H1 (cell line): ENCODE measurements around the gene EXOC1L. TPM values are rescaled to one million over a fixed set of nuclear protein-coding genes. Genes with fewer than 3 reads are reported as not detected.
A peak's percentile ranks its signal among the peaks of the same experiment; 100 is the strongest.

Source experiments
- CTCF ChIA-PET: fragments of 300-600 bp; sonication (Branson Sonifier 250); formaldehyde crosslinking; loops from one replicate; lab custom pipeline; 2021; ENCODE audit not compliant: partially characterized antibody; lab: Charles Lee
- POLR2A ChIA-PET: fragments of 300-600 bp; sonication (Branson Sonifier 250); formaldehyde crosslinking; loops from one replicate; lab custom pipeline; 2021; ENCODE audit warnings: inconsistent platforms; ENCODE audit not compliant: partially characterized antibody; lab: Charles Lee
- DNase-seq, 2 experiments: peaks; one replicate each; pipeline versions ENCODE4 v3.0.0 to v3.0.0-alpha.2; 2010 to 2022; ENCODE audit warnings: low spot score in 2 of 2, low read depth in 1 of 2, mixed read lengths in 1 of 2
- FAIRE-seq: peaks from 2 replicates; lab custom pipeline; 2011; peaks lifted over from hg19 to GRCh38; lab: Jason Lieb, UNC
- H2AFZ ChIP-seq: 2 replicates; pipeline ENCODE4 v1.8.1; 2012; ENCODE audit warnings: low read length, inconsistent platforms
- H2AK5ac ChIP-seq: 2 replicates; pipeline ENCODE4 v1.6.1; 2013; ENCODE audit warnings: low read depth, low read length
- H2BK120ac ChIP-seq: replicated peaks from 2 replicates; pipeline ENCODE3; 2013; ENCODE audit warnings: low read depth, low read length, inconsistent platforms
- H2BK12ac ChIP-seq: 2 replicates; pipeline ENCODE4 v1.6.1; 2013; ENCODE audit warnings: low read depth, low read length
- H2BK15ac ChIP-seq: 2 replicates; pipeline ENCODE4 v1.6.1; 2013; ENCODE audit warnings: low read length
- H2BK20ac ChIP-seq: 2 replicates; pipeline ENCODE4 v1.6.1; 2013; ENCODE audit warnings: low read length
- H2BK5ac ChIP-seq: 2 replicates; pipeline ENCODE4 v1.6.1; 2013; ENCODE audit warnings: low read depth, low read length
- H3K14ac ChIP-seq: 2 replicates; pipeline ENCODE4 v1.6.1; 2013; ENCODE audit warnings: inconsistent platforms; ENCODE audit not compliant: insufficient read length
- H3K18ac ChIP-seq: 2 replicates; pipeline ENCODE4 v1.6.1; 2013; ENCODE audit warnings: low read length; ENCODE audit errors: extremely low read depth
- H3K23ac ChIP-seq: 2 replicates; pipeline ENCODE4 v1.6.1; 2013; ENCODE audit warnings: inconsistent platforms; ENCODE audit not compliant: insufficient read length
- H3K23me2 ChIP-seq: 2 replicates; pipeline ENCODE4 v1.6.1; 2013; ENCODE audit warnings: low read depth, low read length
- H3K27ac ChIP-seq: 2 replicates; pipeline ENCODE4 v1.6.1; 2011; ENCODE audit warnings: low read depth, low read length, inconsistent platforms
- H3K27me3 ChIP-seq, 4 experiments: replicated peaks in 1 of 4; 1 replicate in 1 of 4; 2 replicates in 3 of 4; pipeline versions ENCODE4 v1.6.1 to v1.8.1; 2011 to 2013; ENCODE audit warnings: low read length in 3 of 4, mild to moderate bottlenecking in 3 of 4, inconsistent platforms in 2 of 4, mixed read lengths in 2 of 4, moderate library complexity in 1 of 4; ENCODE audit not compliant: control insufficient read depth in 3 of 4, insufficient read depth in 3 of 4; ENCODE audit errors: extremely low read depth in 1 of 4
- H3K36me3 ChIP-seq, 4 experiments: 2 replicates each; pipeline versions ENCODE4 v1.6.1 to v1.8.1; 2011 to 2013; ENCODE audit warnings: mild to moderate bottlenecking in 4 of 4, low read length in 3 of 4, moderate library complexity in 2 of 4, control low read depth in 1 of 4, inconsistent platforms in 1 of 4; ENCODE audit not compliant: insufficient read depth in 4 of 4, control insufficient read depth in 2 of 4
- H3K4ac ChIP-seq: replicated peaks from 2 replicates; pipeline ENCODE3; 2013; ENCODE audit warnings: low read length, low read depth, mixed read lengths, inconsistent platforms; ENCODE audit not compliant: insufficient read length
- H3K4me1 ChIP-seq, 4 experiments: replicated peaks in 1 of 4; 1 replicate in 1 of 4; 2 replicates in 3 of 4; pipeline versions ENCODE4 v1.6.1 to v1.8.1; 2011 to 2013; ENCODE audit warnings: low read length in 3 of 4, inconsistent platforms in 2 of 4, mixed read lengths in 1 of 4; ENCODE audit not compliant: insufficient read depth in 4 of 4, control insufficient read depth in 3 of 4
- H3K4me2 ChIP-seq, 2 experiments: 2 replicates each; pipeline versions ENCODE4 v1.6.1 to v1.8.1; 2011 to 2013; ENCODE audit warnings: low read depth in 2 of 2, low read length in 2 of 2, control low read depth in 1 of 2, inconsistent platforms in 1 of 2, mild to moderate bottlenecking in 1 of 2; ENCODE audit not compliant: insufficient read depth in 1 of 2
- H3K4me3 ChIP-seq, 4 experiments: fragments of 200-600, 300-600 bp in 1 of 4; sonication (generic), shearing (Covaris generic), sonication (Bioruptor Twin) in 1 of 4; 2 replicates each; pipeline versions ENCODE4 v1.5.1 to v1.8.1; 2011 to 2016; ENCODE audit warnings: low read length in 4 of 4, low read depth in 3 of 4, control low read depth in 2 of 4, inconsistent platforms in 2 of 4, mild to moderate bottlenecking in 2 of 4, mixed read lengths in 1 of 4, moderate library complexity in 1 of 4; ENCODE audit not compliant: insufficient read depth in 2 of 4; ENCODE audit errors: extremely low read depth in 1 of 4
- H3K56ac ChIP-seq: replicated peaks from 2 replicates; pipeline ENCODE3; 2013; ENCODE audit warnings: low read depth, mild to moderate bottlenecking, mixed read lengths, low read length, inconsistent platforms; ENCODE audit not compliant: insufficient read length
- H3K79me1 ChIP-seq: 2 replicates; pipeline ENCODE4 v1.6.1; 2013; ENCODE audit warnings: low read depth, low read length, control low read depth
- H3K79me2 ChIP-seq, 2 experiments: 2 replicates each; pipeline versions ENCODE4 v1.6.1 to v1.8.1; 2012 to 2013; ENCODE audit warnings: low read length in 2 of 2, mild to moderate bottlenecking in 2 of 2, inconsistent platforms in 1 of 2; ENCODE audit not compliant: insufficient read depth in 2 of 2, control insufficient read depth in 1 of 2
- H3K9ac ChIP-seq, 4 experiments: replicated peaks in 1 of 4; 1 replicate in 1 of 4; 2 replicates in 3 of 4; pipeline versions ENCODE4 v1.6.1 to v1.8.1; 2011 to 2013; ENCODE audit warnings: low read depth in 3 of 4, low read length in 3 of 4, control low read depth in 2 of 4, mild to moderate bottlenecking in 2 of 4, moderate library complexity in 2 of 4, inconsistent platforms in 1 of 4; ENCODE audit errors: extremely low read depth in 1 of 4
- H3K9me3 ChIP-seq, 2 experiments: 2 replicates each; pipeline versions ENCODE4 v1.6.1 to v1.8.1; 2012 to 2013; ENCODE audit warnings: mild to moderate bottlenecking in 2 of 2, moderate library complexity in 2 of 2, control low read depth in 1 of 2, inconsistent platforms in 1 of 2, low read depth in 1 of 2, low read length in 1 of 2, mixed read lengths in 1 of 2; ENCODE audit not compliant: insufficient read depth in 2 of 2
- H4K20me1 ChIP-seq, 2 experiments: replicated peaks in 1 of 2; 2 replicates each; pipeline versions ENCODE3 to v1.8.1; 2011 to 2013; ENCODE audit warnings: inconsistent platforms in 2 of 2, low read length in 2 of 2, mild to moderate bottlenecking in 1 of 2; ENCODE audit not compliant: insufficient read depth in 2 of 2, control insufficient read depth in 1 of 2
- H4K5ac ChIP-seq: 2 replicates; pipeline ENCODE4 v1.6.1; 2013; ENCODE audit warnings: low read length, low read depth, mixed read lengths, inconsistent platforms; ENCODE audit not compliant: insufficient read length
- H4K8ac ChIP-seq: 2 replicates; pipeline ENCODE4 v1.8.0; 2013; ENCODE audit warnings: mild to moderate bottlenecking, moderate library complexity, low read length, inconsistent platforms; ENCODE audit not compliant: insufficient read depth; ENCODE audit errors: extremely low read depth
- H4K91ac ChIP-seq: replicated peaks from 2 replicates; pipeline ENCODE3; 2013; ENCODE audit warnings: low read length, mixed read lengths, inconsistent platforms; ENCODE audit not compliant: insufficient read length
- CREB1 ChIP-seq: IDR thresholded peaks from 2 replicates; pipeline ENCODE4 v1.6.1; 2012; ENCODE audit warnings: inconsistent platforms
- EGR1 ChIP-seq: IDR thresholded peaks from 2 replicates; pipeline ENCODE4 v1.6.1; 2011; ENCODE audit warnings: low read depth, low read length, borderline replicate concordance
- NRF1 ChIP-seq: IDR thresholded peaks from 2 replicates; pipeline ENCODE4 v1.6.1; 2011; ENCODE audit warnings: mild to moderate bottlenecking, low read depth, low read length, improper control_type of control experiment
- TBP ChIP-seq: IDR thresholded peaks from 2 replicates; pipeline ENCODE4 v1.6.1; 2011; ENCODE audit warnings: low read depth, low read length, improper control_type of control experiment
- WGBS, 2 experiments: shearing (Covaris generic) in 1 of 2; methylation state at CpG; one replicate each; pipeline versions ENCODE4 v1.1.6 to v1.1.7; 2013 to 2015; ENCODE audit warnings: low lambda C conversion rate in 2 of 2, mixed read lengths in 2 of 2, inconsistent platforms in 1 of 2, low coverage in 1 of 2, missing lambda C conversion rate in 1 of 2; ENCODE audit not compliant: insufficient replicate concordance in 2 of 2, insufficient coverage in 1 of 2, insufficient read length in 1 of 2; ENCODE audit errors: extremely low coverage in 1 of 2, missing lambda C conversion rate in 1 of 2; 5-methylcytosine and 5-hydroxymethylcytosine counted together
- polyA plus RNA-seq, 7 experiments: library from polyadenylated mRNA; depleted of rRNA in 3 of 7; stranded (reverse) in 5 of 7; unstranded in 2 of 7; fragments of >200 nt in 5 of 7; fragments of 200-250 nt in 2 of 7; gene quantifications; 1 replicate in 5 of 7; 2 replicates in 1 of 7; 4 replicates in 1 of 7; pipeline versions ENCODE4 v1.2.1 to v1.2.3, GENCODE V29; 2011 to 2013; ENCODE audit warnings: missing spikeins in 2 of 7, mixed read lengths in 2 of 7
- total RNA-seq: library from RNA; stranded (reverse); fragmentation: NEBNext Ultra II Directional; extraction: Animal tissue kit (Norgen Biotek cat#: 25700); gene quantifications from 2 replicates; pipeline ENCODE4 v1.2.1, GENCODE V29; 2021

EXOC1L gene
- total and polyA plus RNA-seq, 2 of the 8 experiments (the other 6 are each of a cell fraction or from before 2014, with no cell fraction given) = 0.08 TPM; not detected in 1

DNA sequence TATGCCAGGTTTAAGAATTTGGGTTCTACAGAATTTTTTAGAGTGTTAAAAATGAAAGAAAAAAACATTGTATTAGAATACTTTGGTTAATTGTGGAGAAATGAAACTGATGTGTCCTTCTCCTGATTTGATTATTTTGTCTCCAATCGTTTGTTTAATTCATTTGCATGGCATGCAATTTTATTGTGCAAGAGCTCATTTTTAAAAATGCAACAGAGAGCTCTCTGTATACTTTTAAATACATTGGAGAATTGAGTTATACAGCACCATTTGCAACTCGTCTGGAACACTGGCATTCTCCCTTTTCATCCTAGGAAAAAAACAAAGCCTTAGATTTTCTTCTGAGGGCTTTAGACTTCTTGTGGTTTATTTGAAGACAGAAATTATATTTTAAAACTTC, 689 bp downstream of the EXOC1L start:
- no peak overlapping the region for H3K4ac ChIP-seq
- H4K8ac ChIP-seq = no peak overlapping the region
- no peak overlapping the region for H3K56ac ChIP-seq
- no peak overlapping the region for H2AK5ac ChIP-seq
- no peaks in the 10 kb centered on the region for H3K79me1 ChIP-seq
- peaks cover 0 to 3% (median 1%) of the 10 kb centered on the region in 4 experiments; a peak in 2 of 7 replicates for H3K4me1 ChIP-seq
- H2AFZ ChIP-seq = peak overlapping the region; percentile 13; the same call in 1 of the 2 replicates
- H2BK12ac ChIP-seq = no peak overlapping the region
- no peak overlapping the region for H2BK20ac ChIP-seq
- no peak overlapping the region for H4K91ac ChIP-seq
- H4K20me1 ChIP-seq = no peaks in the 10 kb centered on the region
- no peak overlapping the region for H3K9ac ChIP-seq
- no peak overlapping the region for H3K23ac ChIP-seq
- H3K79me2 ChIP-seq = no peaks in the 10 kb centered on the region
- H2BK15ac ChIP-seq = no peak overlapping the region
- 86% methylated on average over 2 of the region's 2 CpGs; no CpG with 5 or more reads in 1 of the 2 experiments for WGBS, 2 experiments
- 0 out of 2 replicates have a peak, but pooled peaks cover 4% of the 10 kb centered on the region for H3K23me2 ChIP-seq
- no peaks in the 10 kb centered on the region; a peak in 2 of 7 replicates for H3K27me3 ChIP-seq
- DNase-seq = no peak
- peak overlapping the region in 1 of 2 experiments; percentile 49; a peak in 1 of 4 replicates for H3K4me2 ChIP-seq
- H3K18ac ChIP-seq = no peak overlapping the region
- POLR2A ChIA-PET = interaction anchor here (1.0 to 2.3 kb wide), 7 partner anchors 11 to 71 kb away, joined by 3 to 8 read pairs (median 4); no protein-coding TSS in a partner anchor
- FAIRE-seq = no peak
- no peak overlapping the region for H3K27ac ChIP-seq
- no peak overlapping the region for H4K5ac ChIP-seq
- no peak overlapping the region; a peak in 1 of 8 replicates for H3K4me3 ChIP-seq
- H3K36me3 ChIP-seq = no peaks in the 10 kb centered on the region
- H2BK5ac ChIP-seq = no peak overlapping the region
- CTCF ChIA-PET = interaction anchor here (1.3 to 2.0 kb wide), 3 partner anchors 10 to 47 kb away, joined by 4 to 11 read pairs (median 8); no protein-coding TSS in a partner anchor
- H2BK120ac ChIP-seq = no peak overlapping the region
- H3K14ac ChIP-seq = no peak overlapping the region
- no peaks in the 10 kb centered on the region for H3K9me3 ChIP-seq
- TF ChIP-seq CREB1 (no peak), NRF1 (no peak), EGR1 (no peak), TBP (no peak)
